A549 (cell line): ENCODE data around the gene E2F6. TPM values are rescaled to one million over a fixed set of nuclear protein-coding genes. Genes with fewer than 3 reads are reported as not detected.

ENCODE experiments used
- ATAC-seq, 2 experiments: fragments of 200-7000 bp in 1 of 2; fragments of >200 bp in 1 of 2; cut with Nextera tagmentation in 1 of 2; cut with Tn5 transposase in 1 of 2; 3 replicates each; pipeline versions ENCODE4 v1.8.0 to v1.9.1; 2018 to 2020; ENCODE audit warnings: mild to moderate bottlenecking in 1 of 2, moderate library complexity in 1 of 2
- CTCF ChIA-PET: fragments of 300-600 bp; sonication (Branson Sonifier 250); formaldehyde crosslinking; extraction: SDS; loops from one replicate; lab custom pipeline; 2021; ENCODE audit warnings: antibody characterized with exemption, inconsistent platforms; lab: Yijun Ruan, JAX
- POLR2A ChIA-PET: fragments of 350-600 bp; formaldehyde crosslinking; extraction: SDS; loops from one replicate; lab custom pipeline; 2021; ENCODE audit warnings: antibody characterized with exemption, inconsistent platforms; lab: Yijun Ruan, JAX
- DNase-seq, 2 experiments: peaks; one replicate each; pipeline versions ENCODE4 v3.0.0 to v3.0.0-alpha.2; 2011 to 2016; ENCODE audit warnings: low read depth in 1 of 2, low spot score in 1 of 2
- FAIRE-seq: peaks from 2 replicates; lab custom pipeline; 2011; peaks lifted over from hg19 to GRCh38; lab: Jason Lieb, UNC
- H3K27ac ChIP-seq, 2 experiments: fragments of >200 bp; sonication (Bioruptor Twin); formaldehyde crosslinking; 3 replicates each; pipeline ENCODE4 v1.5.1; 2016 to 2017
- H3K4me1 ChIP-seq: fragments of >200 bp; sonication (Bioruptor Twin); formaldehyde crosslinking; 3 replicates; pipeline ENCODE4 v1.6.1; 2016
- H3K4me2 ChIP-seq: fragments of >200 bp; sonication (Bioruptor Twin); formaldehyde crosslinking; 3 replicates; pipeline ENCODE4 v1.6.1; 2016
- H3K4me3 ChIP-seq: fragments of >200 bp; sonication (Bioruptor Twin); formaldehyde crosslinking; 3 replicates; pipeline ENCODE4 v1.5.1; 2016
- H3K9me3 ChIP-seq: fragments of >200 bp; sonication (Bioruptor Twin); formaldehyde crosslinking; 3 replicates; pipeline ENCODE4 v1.6.1; 2016
- BCL3 ChIP-seq: fragments of >200 bp; sonication (Bioruptor Twin); formaldehyde crosslinking; IDR thresholded peaks from 3 replicates; pipeline ENCODE4 v1.6.1; 2016
- ELK1 ChIP-seq: fragments of 150-350 bp; IDR thresholded peaks from 2 replicates; pipeline ENCODE4 v1.6.1; 2014; ENCODE audit warnings: low read depth, mild to moderate bottlenecking, low read length
- HEYL ChIP-seq: fragments of 250-450 bp; sonication (Bioruptor Pico); IDR thresholded peaks from 2 replicates; pipeline ENCODE4 v1.8.0; 2021; ENCODE audit warnings: mild to moderate bottlenecking, moderate library complexity
- JUN ChIP-seq, 2 experiments: fragments of >200 bp; sonication (Bioruptor Twin); formaldehyde crosslinking; IDR thresholded peaks; 2 replicates in 1 of 2; 3 replicates in 1 of 2; pipeline ENCODE4 v1.6.1; 2016 to 2017
- KDM5A ChIP-seq: fragments of 200-600 bp; sonication (generic); IDR thresholded peaks from 2 replicates; pipeline ENCODE4 v1.6.1; 2016; ENCODE audit warnings: antibody characterized with exemption, mild to moderate bottlenecking
- NFE2L2 ChIP-seq: fragments of 150-350 bp; conservative IDR thresholded peaks from 2 replicates; pipeline ENCODE4 v1.6.1; 2014; ENCODE audit warnings: low read length
- NPAS2 ChIP-seq: fragments of 250-450 bp; sonication (Bioruptor Pico); IDR thresholded peaks from 2 replicates; pipeline ENCODE4 v1.8.0; 2022; ENCODE audit warnings: mild to moderate bottlenecking, moderate library complexity, borderline replicate concordance
- RNF2 ChIP-seq: fragments of 200-600 bp; sonication (generic); IDR thresholded peaks from 2 replicates; pipeline ENCODE4 v1.6.1; 2016; ENCODE audit warnings: low read depth, mild to moderate bottlenecking, antibody characterized with exemption, moderate library complexity, borderline replicate concordance
- TP53 ChIP-seq: fragments of 250-450 bp; sonication (Bioruptor Pico); IDR thresholded peaks from 2 replicates; pipeline ENCODE4 v1.5.0; 2021; ENCODE audit warnings: mild to moderate bottlenecking, moderate library complexity
- ZFP36 ChIP-seq: fragments of 450-650 bp; IDR thresholded peaks from 2 replicates; pipeline ENCODE4 v1.6.1; 2014; ENCODE audit warnings: borderline replicate concordance; ENCODE audit not compliant: partially characterized antibody
- WGBS: methylation state at CpG from one replicate; pipeline ENCODE4 v1.1.6; 2017; ENCODE audit errors: missing lambda C conversion rate; 5-methylcytosine and 5-hydroxymethylcytosine counted together
- polyA plus RNA-seq, 4 experiments: library from polyadenylated mRNA; depleted of rRNA in 3 of 4; stranded (reverse); fragments of >200 nt; fragmentation: RNase III in 1 of 4; extraction: RNeasy Plus Mini Kit Qiagen cat#74134 plus additional on column Dnase treatment in 1 of 4; gene quantifications; 2 replicates in 3 of 4; 3 replicates in 1 of 4; pipeline ENCODE4 v1.2.3, GENCODE V29; 2011 to 2017
- TF ChIP-seq, protein P1 (sequence below): IDR thresholded peaks from 2 replicates; pipeline ENCODE4 v1.6.1; 2012
- TF ChIP-seq, protein P2 (sequence below): IDR thresholded peaks from 2 replicates; pipeline ENCODE4 v1.6.1; 2012
- TF ChIP-seq, protein P3 (sequence below): fragments of 200-600 bp; sonication (generic); IDR thresholded peaks from 2 replicates; pipeline ENCODE4 v1.6.1; 2016; ENCODE audit warnings: antibody characterized with exemption, mild to moderate bottlenecking, moderate library complexity
- TF ChIP-seq, protein P4 (sequence below): fragments of 250-450 bp; sonication (Bioruptor Pico); IDR thresholded peaks from 2 replicates; pipeline ENCODE4 v1.5.0; 2021; ENCODE audit warnings: mild to moderate bottlenecking, moderate library complexity, borderline replicate concordance
- TF ChIP-seq, protein P5 (sequence below): fragments of 450-650 bp; IDR thresholded peaks from 2 replicates; pipeline ENCODE4 v1.6.1; 2014; ENCODE audit warnings: antibody characterized with exemption

The E2F6 gene
- polyA plus RNA-seq, 2 of the 4 experiments (the other 2 are of a cell fraction) = 34.3 to 41.7 TPM

GRCh38 chr2:11411244-11411643 lies 54.7 kb downstream of the E2F6 start:
- CTCF ChIA-PET = interaction anchor here (0.6 to 4.9 kb wide), 54 partner anchors 8 to 588 kb away, joined by 3 to 54 read pairs (median 4); partner anchors contain the start of genes ROCK2 and SLC66A3
- Histone ChIP-seq H3K4me1 (peaks cover 36% of the 10 kb centered on the region), H3K4me2 (peak overlapping the region; percentile 59), H3K9me3 (no peaks in the 10 kb centered on the region), H3K4me3 (no peak overlapping the region), H3K27ac (peak overlapping the region; percentile 52 to 65)
- no peak for FAIRE-seq
- 100% methylated on average over 1 of the region's 1 CpG for WGBS
- no peak for DNase-seq
- no peak for TF ChIP-seq BCL3
- no peak for TF ChIP-seq ELK1
- TF ChIP-seq NFE2L2 = no peak
- TF ChIP-seq RNF2 = no peak
- TF ChIP-seq KDM5A = no peak
- no peak for TF ChIP-seq ZFP36
- no peak for TF ChIP-seq JUN (IDR thresholded peaks at IDR 0.05)
- TF ChIP-seq, protein P1, sequence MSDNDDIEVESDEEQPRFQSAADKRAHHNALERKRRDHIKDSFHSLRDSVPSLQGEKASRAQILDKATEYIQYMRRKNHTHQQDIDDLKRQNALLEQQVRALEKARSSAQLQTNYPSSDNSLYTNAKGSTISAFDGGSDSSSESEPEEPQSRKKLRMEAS = no peak
- no peak for TF ChIP-seq NPAS2
- TF ChIP-seq, protein P2, sequence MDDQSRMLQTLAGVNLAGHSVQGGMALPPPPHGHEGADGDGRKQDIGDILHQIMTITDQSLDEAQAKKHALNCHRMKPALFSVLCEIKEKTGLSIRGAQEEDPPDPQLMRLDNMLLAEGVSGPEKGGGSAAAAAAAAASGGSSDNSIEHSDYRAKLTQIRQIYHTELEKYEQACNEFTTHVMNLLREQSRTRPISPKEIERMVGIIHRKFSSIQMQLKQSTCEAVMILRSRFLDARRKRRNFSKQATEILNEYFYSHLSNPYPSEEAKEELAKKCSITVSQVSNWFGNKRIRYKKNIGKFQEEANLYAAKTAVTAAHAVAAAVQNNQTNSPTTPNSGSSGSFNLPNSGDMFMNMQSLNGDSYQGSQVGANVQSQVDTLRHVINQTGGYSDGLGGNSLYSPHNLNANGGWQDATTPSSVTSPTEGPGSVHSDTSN = no peak
- POLR2A ChIA-PET = interaction anchor here (1.3 kb wide), 1 partner anchor 67 kb away, joined by 10 read pairs; the partner anchor contains the start of gene ROCK2
- ATAC-seq = peak in 1 of 2 experiments; percentile 33; a peak in 2 of 6 replicates

GRCh38 chr2:11410101-11410500 lies 55.9 kb downstream of the E2F6 start:
- DNase-seq = no peak
- ChIA-PET CTCF (interaction anchor here (1.6 to 4.2 kb wide), 3 partner anchors 8 to 65 kb away, joined by 4 to 23 read pairs (median 4); partner anchors contain the start of gene ROCK2), POLR2A (interaction anchor here (0.7 kb wide), 1 partner anchor 255 kb away, joined by 3 read pairs; the partner anchor contains the start of gene SLC66A3)
- Histone ChIP-seq H3K4me2 (no peak overlapping the region), H3K4me3 (no peak overlapping the region), H3K27ac (peak overlapping the region in 1 of 2 experiments; percentile 65; a peak in 2 of 6 replicates), H3K9me3 (no peaks in the 10 kb centered on the region), H3K4me1 (peaks cover 47% of the 10 kb centered on the region)
- no peak for TF ChIP-seq HEYL (CRISPR knock-in tag)
- no peak for TF ChIP-seq TP53 (CRISPR knock-in tag)
- TF ChIP-seq, protein P3, sequence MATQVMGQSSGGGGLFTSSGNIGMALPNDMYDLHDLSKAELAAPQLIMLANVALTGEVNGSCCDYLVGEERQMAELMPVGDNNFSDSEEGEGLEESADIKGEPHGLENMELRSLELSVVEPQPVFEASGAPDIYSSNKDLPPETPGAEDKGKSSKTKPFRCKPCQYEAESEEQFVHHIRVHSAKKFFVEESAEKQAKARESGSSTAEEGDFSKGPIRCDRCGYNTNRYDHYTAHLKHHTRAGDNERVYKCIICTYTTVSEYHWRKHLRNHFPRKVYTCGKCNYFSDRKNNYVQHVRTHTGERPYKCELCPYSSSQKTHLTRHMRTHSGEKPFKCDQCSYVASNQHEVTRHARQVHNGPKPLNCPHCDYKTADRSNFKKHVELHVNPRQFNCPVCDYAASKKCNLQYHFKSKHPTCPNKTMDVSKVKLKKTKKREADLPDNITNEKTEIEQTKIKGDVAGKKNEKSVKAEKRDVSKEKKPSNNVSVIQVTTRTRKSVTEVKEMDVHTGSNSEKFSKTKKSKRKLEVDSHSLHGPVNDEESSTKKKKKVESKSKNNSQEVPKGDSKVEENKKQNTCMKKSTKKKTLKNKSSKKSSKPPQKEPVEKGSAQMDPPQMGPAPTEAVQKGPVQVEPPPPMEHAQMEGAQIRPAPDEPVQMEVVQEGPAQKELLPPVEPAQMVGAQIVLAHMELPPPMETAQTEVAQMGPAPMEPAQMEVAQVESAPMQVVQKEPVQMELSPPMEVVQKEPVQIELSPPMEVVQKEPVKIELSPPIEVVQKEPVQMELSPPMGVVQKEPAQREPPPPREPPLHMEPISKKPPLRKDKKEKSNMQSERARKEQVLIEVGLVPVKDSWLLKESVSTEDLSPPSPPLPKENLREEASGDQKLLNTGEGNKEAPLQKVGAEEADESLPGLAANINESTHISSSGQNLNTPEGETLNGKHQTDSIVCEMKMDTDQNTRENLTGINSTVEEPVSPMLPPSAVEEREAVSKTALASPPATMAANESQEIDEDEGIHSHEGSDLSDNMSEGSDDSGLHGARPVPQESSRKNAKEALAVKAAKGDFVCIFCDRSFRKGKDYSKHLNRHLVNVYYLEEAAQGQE = no peak
- TF ChIP-seq, protein P4, sequence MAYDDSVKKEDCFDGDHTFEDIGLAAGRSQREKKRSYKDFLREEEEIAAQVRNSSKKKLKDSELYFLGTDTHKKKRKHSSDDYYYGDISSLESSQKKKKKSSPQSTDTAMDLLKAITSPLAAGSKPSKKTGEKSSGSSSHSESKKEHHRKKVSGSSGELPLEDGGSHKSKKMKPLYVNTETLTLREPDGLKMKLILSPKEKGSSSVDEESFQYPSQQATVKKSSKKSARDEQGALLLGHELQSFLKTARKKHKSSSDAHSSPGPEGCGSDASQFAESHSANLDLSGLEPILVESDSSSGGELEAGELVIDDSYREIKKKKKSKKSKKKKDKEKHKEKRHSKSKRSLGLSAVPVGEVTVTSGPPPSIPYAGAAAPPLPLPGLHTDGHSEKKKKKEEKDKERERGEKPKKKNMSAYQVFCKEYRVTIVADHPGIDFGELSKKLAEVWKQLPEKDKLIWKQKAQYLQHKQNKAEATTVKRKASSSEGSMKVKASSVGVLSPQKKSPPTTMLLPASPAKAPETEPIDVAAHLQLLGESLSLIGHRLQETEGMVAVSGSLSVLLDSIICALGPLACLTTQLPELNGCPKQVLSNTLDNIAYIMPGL = no peak
- TF ChIP-seq, protein P5, sequence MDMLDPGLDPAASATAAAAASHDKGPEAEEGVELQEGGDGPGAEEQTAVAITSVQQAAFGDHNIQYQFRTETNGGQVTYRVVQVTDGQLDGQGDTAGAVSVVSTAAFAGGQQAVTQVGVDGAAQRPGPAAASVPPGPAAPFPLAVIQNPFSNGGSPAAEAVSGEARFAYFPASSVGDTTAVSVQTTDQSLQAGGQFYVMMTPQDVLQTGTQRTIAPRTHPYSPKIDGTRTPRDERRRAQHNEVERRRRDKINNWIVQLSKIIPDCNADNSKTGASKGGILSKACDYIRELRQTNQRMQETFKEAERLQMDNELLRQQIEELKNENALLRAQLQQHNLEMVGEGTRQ = no peak
- 91% methylated on average over 5 of the region's 5 CpGs for WGBS
- no peak for ATAC-seq
- no peak for FAIRE-seq
